AG04450 (cell line): ENCODE measurements around the gene CKB. TPM values are rescaled to one million over a fixed set of nuclear protein-coding genes. Genes with fewer than 3 reads are reported as not detected.
A peak's percentile ranks its signal among the peaks of the same experiment; 100 is the strongest.

Experiments
- CTCF ChIA-PET: fragments of 300-600, 350-600 bp; formaldehyde crosslinking; extraction: SDS; loops from one replicate; lab custom pipeline; 2022; ENCODE audit warnings: antibody characterized with exemption, inconsistent platforms; lab: Charles Lee
- POLR2A ChIA-PET: fragments of 350-600 bp; formaldehyde crosslinking; extraction: SDS; loops from one replicate; lab custom pipeline; 2021; ENCODE audit warnings: antibody characterized with exemption, inconsistent platforms; lab: Yijun Ruan, JAX
- DNase-seq: peaks from one replicate; pipeline ENCODE4 v3.0.0-alpha.2; 2011; ENCODE audit warnings: low read depth, low spot score
- H3K27ac ChIP-seq: one replicate; pipeline ENCODE4 v1.5.1; 2012; ENCODE audit warnings: low read depth, low read length, control low read depth
- H3K27me3 ChIP-seq: one replicate; pipeline ENCODE4 v1.6.0; 2012; ENCODE audit warnings: low read length; ENCODE audit not compliant: control insufficient read depth, insufficient read depth
- H3K4me3 ChIP-seq: 2 replicates; pipeline ENCODE4 v1.5.1; 2011; ENCODE audit warnings: mild to moderate bottlenecking, low read depth, low read length, control low read depth
- H3K9me3 ChIP-seq: 2 replicates; pipeline ENCODE4 v1.5.1; 2012; ENCODE audit warnings: low read length; ENCODE audit not compliant: control insufficient read depth, insufficient read depth
- CTCF ChIP-seq: IDR thresholded peaks from 2 replicates; pipeline ENCODE4 v1.5.1; 2011; ENCODE audit warnings: low read depth, low read length, control low read depth, inconsistent platforms
- polyA plus RNA-seq: library from polyadenylated mRNA; depleted of rRNA; stranded (reverse); fragments of >200 nt; gene quantifications from 2 replicates; pipeline ENCODE4 v1.2.3, GENCODE V29; 2011

The CKB gene
- polyA plus RNA-seq, 1 experiment, result 11.7 TPM

- POLR2A ChIA-PET, result no interaction called here
- CTCF ChIA-PET, result no interaction called here
Measured at GRCh38 chr14:103495854-103496253, 26.8 kb downstream of the CKB start.

GRCh38 chr14:103492156-103492925 lies 30.3 kb downstream of the CKB start:
- no peak for DNase-seq
- Histone ChIP-seq H3K9me3 (no peaks in the 10 kb centered on the region), H3K4me3 (no peak overlapping the region), H3K27me3 (no peaks in the 10 kb centered on the region), H3K27ac (no peak overlapping the region)
- TF ChIP-seq CTCF, result no peak
- CTCF ChIA-PET, result interaction anchor here (1.1 to 4.3 kb wide), 4 partner anchors 7 to 54 kb away, joined by 3 to 26 read pairs (median 4); no protein-coding TSS in a partner anchor
- POLR2A ChIA-PET, result no interaction called here

More at GRCh38 chr14:103495854-103496253, 26.8 kb downstream of the CKB start:
- no peaks in the 10 kb centered on the region for H3K27me3 ChIP-seq
- no peak overlapping the region for H3K4me3 ChIP-seq
- TF ChIP-seq CTCF, result no peak
- no peak overlapping the region for H3K27ac ChIP-seq
- no peak for DNase-seq
- no peaks in the 10 kb centered on the region for H3K9me3 ChIP-seq

- CTCF ChIA-PET, result interaction anchor here (2.0 to 4.3 kb wide), 2 partner anchors 8 to 27 kb away, joined by 5 to 26 read pairs; no protein-coding TSS in a partner anchor
- Histone ChIP-seq H3K27me3 (no peaks in the 10 kb centered on the region), H3K27ac (no peak overlapping the region), H3K9me3 (no peaks in the 10 kb centered on the region), H3K4me3 (no peak overlapping the region)
- POLR2A ChIA-PET, result no interaction called here
- DNase-seq, result no peak
- TF ChIP-seq CTCF, result no peak
Measured at GRCh38 chr14:103491691-103492090, 30.9 kb downstream of the CKB start.

GRCh38 chr14:103489621-103490020 lies 33.0 kb downstream of the CKB start:
- CTCF ChIA-PET, result interaction anchor here (4.3 kb wide), 1 partner anchor 10 kb away, joined by 26 read pairs; no protein-coding TSS in a partner anchor
- POLR2A ChIA-PET, result no interaction called here
- Histone ChIP-seq H3K9me3 (no peaks in the 10 kb centered on the region), H3K27ac (no peak overlapping the region), H3K4me3 (no peak overlapping the region), H3K27me3 (no peaks in the 10 kb centered on the region)
- no peak for TF ChIP-seq CTCF
- no peak for DNase-seq

GRCh38 chr14:103488960-103489359 lies 33.7 kb downstream of the CKB start:
- H3K9me3 ChIP-seq, result no peaks in the 10 kb centered on the region
- CTCF ChIA-PET, result interaction anchor here (4.3 kb wide), 1 partner anchor 10 kb away, joined by 26 read pairs; no protein-coding TSS in a partner anchor
- no peaks in the 10 kb centered on the region for H3K27me3 ChIP-seq
- H3K4me3 ChIP-seq, result no peak overlapping the region
- H3K27ac ChIP-seq, result peak overlapping the region; percentile 58
- TF ChIP-seq CTCF, result no peak
- DNase-seq, result peak; percentile 16
- POLR2A ChIA-PET, result no interaction called here
